Omental fat pad (tissue), 4 donors: ENCODE results near the gene EXD3. TPM values are rescaled to one million over a fixed set of nuclear protein-coding genes. Genes with fewer than 3 reads are reported as not detected.

Experiments
- ATAC-seq: fragments of 150-250 bp; one replicate; pipeline ENCODE4 v1.9.1; 2016; ENCODE audit warnings: mild to moderate bottlenecking, moderate library complexity; ENCODE audit not compliant: low FRiP score
- DNase-seq: peaks from one replicate; pipeline ENCODE4 v3.0.0-alpha.2; 2019; ENCODE audit warnings: low spot score
- total RNA-seq, 4 donors: library from RNA; depleted of rRNA; stranded (reverse); fragments of >200 nt; gene quantifications; one replicate each; pipeline ENCODE4 v1.1.0, GENCODE V29; 2016
- TF ChIP-seq, protein P1 (sequence below), 3 donors: fragments of 450-650 bp; IDR thresholded peaks; one replicate each; pipeline ENCODE4 v1.5.1; 2016 to 2017; ENCODE audit warnings: antibody characterized with exemption in 3 of 3, mild to moderate bottlenecking in 3 of 3, moderate library complexity in 2 of 3

EXD3 gene
- total RNA-seq, 4 donors from 2014 or later, result 8.3 to 18.3 (median 10.5) TPM

- DNase-seq (no peak), ATAC-seq (no peak)
- TF ChIP-seq, protein P1, sequence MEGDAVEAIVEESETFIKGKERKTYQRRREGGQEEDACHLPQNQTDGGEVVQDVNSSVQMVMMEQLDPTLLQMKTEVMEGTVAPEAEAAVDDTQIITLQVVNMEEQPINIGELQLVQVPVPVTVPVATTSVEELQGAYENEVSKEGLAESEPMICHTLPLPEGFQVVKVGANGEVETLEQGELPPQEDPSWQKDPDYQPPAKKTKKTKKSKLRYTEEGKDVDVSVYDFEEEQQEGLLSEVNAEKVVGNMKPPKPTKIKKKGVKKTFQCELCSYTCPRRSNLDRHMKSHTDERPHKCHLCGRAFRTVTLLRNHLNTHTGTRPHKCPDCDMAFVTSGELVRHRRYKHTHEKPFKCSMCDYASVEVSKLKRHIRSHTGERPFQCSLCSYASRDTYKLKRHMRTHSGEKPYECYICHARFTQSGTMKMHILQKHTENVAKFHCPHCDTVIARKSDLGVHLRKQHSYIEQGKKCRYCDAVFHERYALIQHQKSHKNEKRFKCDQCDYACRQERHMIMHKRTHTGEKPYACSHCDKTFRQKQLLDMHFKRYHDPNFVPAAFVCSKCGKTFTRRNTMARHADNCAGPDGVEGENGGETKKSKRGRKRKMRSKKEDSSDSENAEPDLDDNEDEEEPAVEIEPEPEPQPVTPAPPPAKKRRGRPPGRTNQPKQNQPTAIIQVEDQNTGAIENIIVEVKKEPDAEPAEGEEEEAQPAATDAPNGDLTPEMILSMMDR (IDR thresholded peaks at IDR 0.05), result no peak
Observed at GRCh38 chr9:137368431-137369035, 54.4 kb downstream of the EXD3 start.

DNA sequence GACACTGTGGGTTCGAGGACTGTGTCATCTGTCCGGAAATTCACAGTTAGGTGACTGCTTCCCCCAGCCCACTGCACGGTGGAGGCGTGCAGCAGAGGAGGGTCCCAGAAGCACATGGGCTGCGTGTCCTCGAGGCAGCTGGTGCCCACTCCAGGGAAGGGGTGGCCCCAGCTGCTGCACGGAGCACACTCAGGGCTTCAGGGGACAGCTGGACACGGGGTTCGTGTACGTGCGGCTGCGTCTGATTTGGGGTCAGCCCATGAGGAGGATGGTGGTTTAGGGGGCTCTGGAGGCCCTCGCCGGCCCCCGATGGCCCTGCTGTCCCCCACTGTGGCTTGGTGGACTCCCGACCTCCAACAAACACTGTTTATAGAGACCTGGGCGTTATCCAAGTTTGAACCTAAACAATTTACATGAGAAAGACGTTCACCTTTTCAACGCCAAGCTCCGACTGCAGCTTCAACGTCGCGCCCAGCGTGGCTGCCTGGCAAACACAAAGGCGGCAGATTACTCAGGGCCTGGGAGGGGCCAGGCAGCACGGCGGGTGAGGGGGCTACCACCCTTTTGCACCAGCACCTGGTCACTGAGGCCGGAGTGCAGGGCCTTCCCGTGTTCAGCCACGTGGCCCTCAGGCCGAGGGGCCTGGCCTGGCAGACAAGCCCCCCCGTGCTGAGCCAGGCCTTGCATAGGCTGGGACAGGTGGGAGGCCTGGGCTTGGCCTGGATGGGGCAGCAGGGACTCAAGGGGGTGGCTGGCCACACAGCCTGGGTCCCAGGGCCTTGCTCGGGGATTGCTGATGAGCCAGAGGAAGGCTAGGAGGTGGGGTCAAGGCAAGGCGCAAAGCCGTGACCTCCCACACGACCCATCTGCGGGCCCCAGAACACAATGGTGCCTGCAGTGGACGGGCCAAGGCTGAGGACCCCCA is 55.2 kb downstream of the EXD3 start:
- no peak for DNase-seq
- no peak for ATAC-seq
- TF ChIP-seq, protein P1 (IDR thresholded peaks at IDR 0.05), result no peak

DNA sequence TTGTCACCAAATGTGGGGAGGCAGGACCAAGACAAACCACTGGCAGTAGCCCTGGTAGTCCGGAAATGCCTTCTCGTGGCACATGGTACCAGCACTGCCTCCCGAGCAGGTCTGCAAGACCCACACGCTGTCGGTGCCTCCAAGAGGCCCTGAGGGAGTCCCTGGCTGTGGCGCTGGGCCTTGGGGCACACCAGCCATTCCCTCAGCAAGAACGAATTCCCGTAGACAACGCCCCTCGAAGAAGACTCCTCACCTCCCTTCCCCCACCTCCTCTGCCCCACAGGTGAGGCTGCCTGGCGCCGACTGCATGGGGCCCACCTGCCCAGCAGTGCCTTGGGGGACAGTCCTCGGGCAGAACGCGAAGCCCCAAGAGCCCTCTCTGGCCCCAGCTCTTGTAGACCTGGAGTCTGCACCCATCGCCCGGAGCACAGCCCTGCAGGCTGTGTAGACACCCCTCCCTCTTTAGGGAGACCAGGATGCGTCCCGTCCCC is 56.0 kb downstream of the EXD3 start:
- DNase-seq (no peak), ATAC-seq (no peak)
- TF ChIP-seq, protein P1 (IDR thresholded peaks at IDR 0.05), result no peak

- no peak for DNase-seq
- TF ChIP-seq, protein P1 (IDR thresholded peaks at IDR 0.05), result no peak
Observed at GRCh38 chr9:137366445-137366810, 56.5 kb downstream of the EXD3 start.

GRCh38 chr9:137365552-137366444 is 57.2 kb downstream of the EXD3 start:
- DNase-seq (no peak), ATAC-seq (no peak)
- TF ChIP-seq, protein P1 (IDR thresholded peaks at IDR 0.05), result no peak

More at GRCh38 chr9:137366445-137366810, 56.5 kb downstream of the EXD3 start:
- no peak for ATAC-seq

DNA sequence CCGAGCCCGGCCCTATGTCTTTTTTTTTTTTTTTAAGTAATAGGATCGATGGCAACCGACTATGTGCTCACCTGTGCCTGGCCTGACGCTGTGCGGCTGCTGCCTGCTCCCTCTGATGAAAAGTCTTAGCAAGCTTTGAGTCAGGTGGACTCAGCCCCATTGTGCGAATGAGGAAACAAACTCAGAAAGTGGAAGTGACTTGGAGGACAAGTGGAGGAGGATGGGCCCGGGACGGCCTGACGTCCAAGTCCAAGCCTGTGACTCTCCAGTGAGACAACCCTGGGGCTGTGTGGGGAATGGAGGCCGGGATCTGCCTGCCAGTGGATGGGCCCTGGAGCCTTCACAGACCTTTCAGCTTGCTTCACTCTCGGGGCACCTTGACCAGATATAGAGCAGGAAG is 57.9 kb downstream of the EXD3 start:
- ATAC-seq (no peak), DNase-seq (no peak)
- TF ChIP-seq, protein P1 (IDR thresholded peaks at IDR 0.05), result no peak
